HG03439 (cell line): ENCODE results near the gene CCSER1.
"Not testable (repeated sequence)": the region's sequence is repeated elsewhere in the genome, so short reads cannot be mapped to it uniquely, and the experiment has no call there.

Experiments
- ATAC-seq: cut with Tn5 transposase; IDR thresholded peaks from one replicate; pipeline ENCODE4 v1.9.1; 2021; ENCODE audit warnings: mild to moderate bottlenecking, moderate library complexity; ENCODE audit not compliant: unreplicated experiment

Gene CCSER1

DNA sequence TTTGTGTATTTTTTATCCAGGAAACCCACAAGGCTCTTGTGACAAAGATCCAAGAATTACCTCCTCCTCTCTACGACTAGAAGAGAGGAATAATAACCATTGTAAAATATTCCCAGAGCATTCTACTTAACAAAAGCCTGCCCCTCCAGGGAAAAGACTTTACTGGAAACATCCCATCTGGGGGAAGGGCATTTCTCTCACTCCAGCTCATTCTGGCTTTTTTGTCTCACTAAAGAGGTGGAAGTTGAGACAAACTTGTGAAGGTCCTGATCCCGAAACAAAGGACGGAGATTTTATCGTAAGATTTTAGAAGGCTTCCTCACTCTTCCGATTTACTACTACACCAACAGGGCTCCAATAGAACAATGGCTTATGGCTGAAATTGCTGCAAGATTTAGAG lies 1484.6 kb downstream of the CCSER1 start:
- no peak for ATAC-seq

- ATAC-seq, result no peak
These were observed 1493.8 kb downstream of the CCSER1 start for GRCh38 chr4:91620952-91621351.

GRCh38 chr4:91621446-91621845 lies 1494.3 kb downstream of the CCSER1 start:
- no peak for ATAC-seq

DNA sequence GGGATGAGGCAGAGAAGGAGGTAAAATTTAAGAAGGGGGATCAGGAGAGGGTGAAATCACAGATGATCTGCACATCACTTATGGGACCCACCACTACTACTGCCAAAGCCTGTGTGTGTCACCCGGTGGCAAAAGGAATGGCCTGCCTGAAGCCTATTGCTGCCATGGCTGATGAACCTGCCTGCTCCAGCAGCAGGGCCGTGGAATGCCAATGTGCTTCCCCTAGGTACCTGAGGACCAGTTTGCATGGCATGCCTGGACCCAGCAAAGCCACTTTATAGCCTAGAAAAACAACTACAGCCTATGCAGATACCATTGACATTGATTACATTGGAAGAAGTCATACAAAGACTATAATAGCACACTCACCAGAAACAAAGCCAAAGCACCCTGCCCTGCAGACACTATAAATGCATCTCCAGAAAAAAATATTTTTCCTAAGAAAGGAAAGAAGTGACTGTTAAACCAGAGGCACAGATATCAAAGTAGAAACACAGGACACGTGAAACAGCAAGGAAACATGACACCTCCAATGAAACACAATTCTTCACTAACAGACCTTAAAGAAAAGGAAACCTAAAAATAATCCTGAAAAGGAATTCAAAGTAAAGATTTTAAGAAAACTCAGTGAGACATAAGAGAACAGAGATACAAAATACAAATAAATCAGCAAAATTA lies 1495.9 kb downstream of the CCSER1 start:
- no peak for ATAC-seq

GRCh38 chr4:91623603-91623967 lies 1496.4 kb downstream of the CCSER1 start:
- not testable (repeated sequence) for ATAC-seq

GRCh38 chr4:91630054-91630453 lies 1502.9 kb downstream of the CCSER1 start:
- no peak for ATAC-seq

DNA sequence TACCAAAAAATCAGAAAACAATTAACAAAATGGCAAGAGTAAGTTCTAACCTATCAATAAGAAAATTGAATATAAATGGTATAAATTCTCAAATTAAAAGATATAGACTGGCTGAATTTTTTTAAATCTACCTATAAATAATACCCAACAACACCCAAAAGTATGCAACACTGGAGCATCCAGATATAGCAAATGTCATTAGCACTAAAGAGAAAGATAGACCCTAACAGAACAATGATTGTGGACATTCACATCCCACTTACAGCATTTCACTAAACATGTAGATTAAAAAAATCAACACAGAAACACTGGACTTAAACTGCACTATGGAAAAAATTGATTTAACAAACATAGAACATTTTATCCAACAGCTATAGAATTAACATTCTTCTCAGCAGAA lies 1503.6 kb downstream of the CCSER1 start:
- no peak for ATAC-seq

- ATAC-seq, result no peak
These were observed 1504.1 kb downstream of the CCSER1 start for GRCh38 chr4:91631335-91631734.

- no peak for ATAC-seq
These were observed 1508.9 kb downstream of the CCSER1 start for GRCh38 chr4:91636083-91636482.
